Uterus (tissue), 4 donors: ENCODE data around the gene SPAG17. TPM values are rescaled to one million over a fixed set of nuclear protein-coding genes. Genes with fewer than 3 reads are reported as not detected.

Experiments used
- DNase-seq, 2 donors: peaks; one replicate each; pipeline ENCODE4 v3.0.0-alpha.2; 2019 to 2020
- H3K27ac ChIP-seq, 2 donors: fragments of 200-600 bp; sonication (generic); 1 replicate in 1 of 2; 2 replicates in 1 of 2; pipeline ENCODE4 v1.5.1; 2016 to 2018
- H3K27me3 ChIP-seq, 2 donors: fragments of 200-600 bp; sonication (generic); one replicate each; pipeline ENCODE4 v1.5.1; 2018 to 2019; ENCODE audit warnings: control low read depth in 1 of 2
- H3K36me3 ChIP-seq, 2 donors: fragments of 200-600 bp; sonication (generic); one replicate each; pipeline ENCODE4 v1.5.1; 2019; ENCODE audit warnings: control low read depth in 1 of 2
- H3K4me1 ChIP-seq, 2 donors: fragments of 200-600 bp; sonication (generic); one replicate each; pipeline ENCODE4 v1.5.1; 2018 to 2019; ENCODE audit warnings: control low read depth in 1 of 2
- H3K4me3 ChIP-seq, 2 donors: fragments of 200-600 bp; sonication (generic); 1 replicate in 1 of 2; 2 replicates in 1 of 2; pipeline ENCODE4 v1.5.1; 2018 to 2019; ENCODE audit warnings: mild to moderate bottlenecking in 1 of 2
- H3K9me3 ChIP-seq, 2 donors: fragments of 200-600 bp; sonication (generic); one replicate each; pipeline ENCODE4 v1.5.1; 2019; ENCODE audit warnings: control low read depth in 1 of 2
- CTCF ChIP-seq, 4 experiments: fragments of 200-600 bp in 2 of 4; fragments of 450-650 bp in 2 of 4; sonication (generic) in 2 of 4; IDR thresholded peaks; one replicate each; pipeline ENCODE4 v1.5.1; 2016 to 2019; ENCODE audit warnings: antibody characterized with exemption in 4 of 4, mild to moderate bottlenecking in 2 of 4, moderate library complexity in 1 of 4
- POLR2A ChIP-seq, 2 donors: fragments of 450-650 bp; IDR thresholded peaks; one replicate each; pipeline ENCODE4 v1.6.1; 2016; ENCODE audit warnings: antibody characterized with exemption in 2 of 2, mild to moderate bottlenecking in 1 of 2, moderate library complexity in 1 of 2
- intact Hi-C: fragments of 100-400 bp; cut with DNase I; formaldehyde crosslinking; loops from one replicate; pipeline ENCODE4 v1.15.1; 2023; ENCODE audit warnings: low total_unique reads
- total RNA-seq, 4 donors: library from RNA; depleted of rRNA in 3 of 4; stranded (reverse); fragments of >200 nt in 3 of 4; gene quantifications; one replicate each; pipeline versions ENCODE4 v1.1.0 to v1.2.4, GENCODE V29; 2014 to 2023
- donor health status: DM: yes; HTN: yes; CAD: no.

Gene SPAG17
- total RNA-seq, 4 donors from 2014 or later = 1.1 to 7.7 TPM; not detected in 2

GRCh38 chr1:118008011-118008410 is 177.0 kb downstream of the SPAG17 start:
- TF ChIP-seq POLR2A (IDR thresholded peaks at IDR 0.05) (no peak), CTCF (IDR thresholded peaks at IDR 0.05) (no peak)
- no peaks in the 10 kb centered on the region for H3K4me1 ChIP-seq
- no peak overlapping the region for H3K4me3 ChIP-seq
- DNase-seq = no peak
- H3K27me3 ChIP-seq = no peaks in the 10 kb centered on the region
- H3K36me3 ChIP-seq = no peaks in the 10 kb centered on the region
- H3K9me3 ChIP-seq = no peaks in the 10 kb centered on the region
- no peak overlapping the region for H3K27ac ChIP-seq
- intact Hi-C loops = no loop called here

DNA sequence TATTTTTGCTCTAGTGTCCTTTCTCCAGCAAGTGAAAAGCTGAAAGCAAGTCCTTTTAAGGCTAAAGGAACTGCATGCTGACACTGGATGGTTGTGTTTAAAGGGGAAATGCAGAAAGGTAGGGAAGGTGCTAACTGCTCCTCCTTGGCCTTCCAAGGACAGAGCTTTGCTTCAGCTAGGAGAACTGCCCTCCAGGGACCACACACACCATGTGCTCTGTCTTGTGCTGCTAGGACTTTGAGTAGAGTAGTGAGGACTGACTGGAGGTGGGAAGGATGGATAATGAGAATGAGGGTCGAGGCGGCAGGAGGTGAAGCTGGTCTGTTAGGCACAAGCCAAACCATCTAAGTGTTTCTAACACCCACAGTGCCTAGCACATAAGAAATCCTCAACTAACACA is 177.6 kb downstream of the SPAG17 start:
- Histone ChIP-seq H3K4me1 (no peaks in the 10 kb centered on the region), H3K27ac (no peak overlapping the region), H3K4me3 (no peak overlapping the region), H3K27me3 (no peaks in the 10 kb centered on the region), H3K9me3 (no peaks in the 10 kb centered on the region), H3K36me3 (no peaks in the 10 kb centered on the region)
- intact Hi-C loops = no loop called here
- no peak for DNase-seq
- no peak for TF ChIP-seq POLR2A (IDR thresholded peaks at IDR 0.05)
- no peak for TF ChIP-seq CTCF (IDR thresholded peaks at IDR 0.05)

DNA sequence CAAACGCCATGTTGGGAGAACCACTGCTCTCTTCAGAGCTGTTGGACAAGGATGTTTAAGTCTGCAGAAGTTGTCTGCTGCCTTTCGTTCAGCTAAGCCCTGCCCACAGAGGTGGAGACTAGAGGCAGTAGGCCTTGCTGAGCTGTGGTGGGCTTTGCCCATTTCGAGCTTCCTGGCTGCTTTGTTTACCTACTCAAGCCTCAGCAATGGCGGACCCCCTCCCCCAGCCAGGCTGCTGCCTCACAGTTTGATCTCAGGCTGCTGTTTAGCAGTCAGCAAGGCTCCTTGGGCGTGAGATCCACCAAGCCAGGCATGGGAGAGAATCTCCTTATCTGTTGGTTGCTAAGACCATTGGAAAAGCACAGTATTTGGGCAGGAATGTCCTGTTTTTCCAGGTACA is 180.7 kb downstream of the SPAG17 start:
- H3K9me3 ChIP-seq = no peaks in the 10 kb centered on the region
- H3K4me1 ChIP-seq = no peaks in the 10 kb centered on the region
- no peaks in the 10 kb centered on the region for H3K36me3 ChIP-seq
- H3K27me3 ChIP-seq = no peaks in the 10 kb centered on the region
- no peak overlapping the region for H3K4me3 ChIP-seq
- no peak overlapping the region for H3K27ac ChIP-seq
- DNase-seq = no peak
- intact Hi-C loops = no loop called here
- TF ChIP-seq CTCF (IDR thresholded peaks at IDR 0.05) (no peak), POLR2A (IDR thresholded peaks at IDR 0.05) (no peak)

GRCh38 chr1:117985973-117986372 is 199.1 kb downstream of the SPAG17 start:
- intact Hi-C loops = no loop called here

DNA sequence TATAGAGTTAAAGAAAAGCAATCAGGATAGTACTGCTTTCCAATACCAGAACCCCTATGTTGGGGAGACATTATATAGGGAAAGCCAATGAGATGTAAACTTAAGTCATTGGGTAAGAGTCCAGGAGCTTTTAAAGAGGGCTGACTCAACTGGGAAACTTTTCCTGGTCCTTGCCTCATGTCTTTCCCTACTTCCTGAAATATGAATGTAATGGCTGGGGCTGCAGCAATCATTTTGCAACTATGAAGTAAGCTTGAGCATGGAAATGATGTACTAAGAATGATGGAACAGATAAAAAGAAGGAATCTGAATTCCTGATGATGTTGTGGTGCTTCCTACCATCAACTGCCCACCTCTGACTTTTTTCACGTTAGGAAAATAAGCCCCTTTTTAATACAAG is 199.8 kb downstream of the SPAG17 start:
- no peak for DNase-seq
- Histone ChIP-seq H3K27me3 (no peaks in the 10 kb centered on the region), H3K27ac (no peak overlapping the region), H3K4me3 (no peak overlapping the region), H3K9me3 (no peaks in the 10 kb centered on the region), H3K36me3 (no peaks in the 10 kb centered on the region), H3K4me1 (no peaks in the 10 kb centered on the region)
- intact Hi-C loops = no loop called here
- TF ChIP-seq CTCF (IDR thresholded peaks at IDR 0.05) = no peak
- no peak for TF ChIP-seq POLR2A (IDR thresholded peaks at IDR 0.05)

More at GRCh38 chr1:117985973-117986372, 199.1 kb downstream of the SPAG17 start:
- no peaks in the 10 kb centered on the region for H3K36me3 ChIP-seq
- DNase-seq = no peak
- TF ChIP-seq POLR2A (IDR thresholded peaks at IDR 0.05) (no peak), CTCF (IDR thresholded peaks at IDR 0.05) (no peak)
- H3K4me3 ChIP-seq = no peak overlapping the region
- no peaks in the 10 kb centered on the region for H3K9me3 ChIP-seq
- no peaks in the 10 kb centered on the region for H3K4me1 ChIP-seq
- H3K27me3 ChIP-seq = no peaks in the 10 kb centered on the region
- H3K27ac ChIP-seq = no peak overlapping the region
